ENCODE results near the gene BICRA. TPM values are rescaled to one million over a fixed set of nuclear protein-coding genes. Genes with fewer than 3 reads are reported as not detected.

BICRA gene
- total RNA-seq, 1 experiment from 2014 or later, result 14.4 TPM

- BruUV-seq (replicated peaks), result no TSS peak
- Histone ChIP-seq H3F3A (ENCODE audit: insufficient read depth, low read depth) (peaks cover 16% of the 10 kb centered on the region; the same call in 1 of the 2 replicates), H3K27me3 (ENCODE audit: insufficient read depth, low read depth) (no peaks in the 10 kb centered on the region), H3K79me2 (ENCODE audit: low read depth) (no peaks in the 10 kb centered on the region), H3K9me2 (ENCODE audit: insufficient read depth) (no peaks in the 10 kb centered on the region), H3K4me3 (no peak overlapping the region), H3K36me3 (ENCODE audit: low read depth) (no peaks in the 10 kb centered on the region), H4K20me1 (ENCODE audit: insufficient read depth) (peaks cover 5% of the 10 kb centered on the region; the same call in 1 of the 2 replicates), H2AFZ (no peak overlapping the region), H3K4me2 (no peak overlapping the region), H3K9me3 (ENCODE audit: insufficient read depth, low read depth) (no peaks in the 10 kb centered on the region), H3K27ac (no peak overlapping the region), H3K4me1 (replicated peaks; ENCODE audit: insufficient read depth) (no peaks in the 10 kb centered on the region)
- ChIA-PET CTCF (no interaction called here), POLR2A (ENCODE audit: unreplicated experiment) (no interaction called here)
- DNase-seq, result no peak
- TF ChIP-seq CTCF (conservative IDR thresholded peaks at IDR 0.05), result no peak
- no peak for TF ChIP-seq EZH2 (IDR thresholded peaks at IDR 0.05; ENCODE audit: low read depth)
- intact Hi-C loops (cut with micrococcal nuclease; ENCODE audit: unreplicated experiment), result no loop called here
Measured at GRCh38 chr19:47694466-47695273, 85.7 kb downstream of the BICRA start.

GRCh38 chr19:47695533-47696262 is 86.8 kb downstream of the BICRA start:
- no peak overlapping the region for H2AFZ ChIP-seq
- peaks cover 5% of the 10 kb centered on the region; the same call in 1 of the 2 replicates for H4K20me1 ChIP-seq (ENCODE audit: insufficient read depth)
- no TSS peak for BruUV-seq (replicated peaks)
- H3K36me3 ChIP-seq (ENCODE audit: low read depth), result no peaks in the 10 kb centered on the region
- no peaks in the 10 kb centered on the region for H3K4me1 ChIP-seq (replicated peaks; ENCODE audit: insufficient read depth)
- no peaks in the 10 kb centered on the region for H3K9me2 ChIP-seq (ENCODE audit: insufficient read depth)
- no peak overlapping the region for H3K4me3 ChIP-seq
- H3K27ac ChIP-seq, result no peak overlapping the region
- no peak overlapping the region for H3K4me2 ChIP-seq
- H3K79me2 ChIP-seq (ENCODE audit: low read depth), result no peaks in the 10 kb centered on the region
- DNase-seq, result no peak
- ChIA-PET CTCF (interaction anchor here (0.5 kb wide), 1 partner anchor 142 kb away, joined by 8 read pairs; no protein-coding TSS in a partner anchor), POLR2A (ENCODE audit: unreplicated experiment) (interaction anchor here (0.6 kb wide), 1 partner anchor 148 kb away, joined by 3 read pairs; no protein-coding TSS in a partner anchor)
- no peaks in the 10 kb centered on the region for H3K27me3 ChIP-seq (ENCODE audit: insufficient read depth, low read depth)
- peaks cover 11% of the 10 kb centered on the region; the same call in 1 of the 2 replicates for H3F3A ChIP-seq (ENCODE audit: insufficient read depth, low read depth)
- no peak for TF ChIP-seq CTCF (conservative IDR thresholded peaks at IDR 0.05)
- TF ChIP-seq EZH2 (IDR thresholded peaks at IDR 0.05; ENCODE audit: low read depth), result no peak
- no peaks in the 10 kb centered on the region for H3K9me3 ChIP-seq (ENCODE audit: insufficient read depth, low read depth)
- intact Hi-C loops (cut with micrococcal nuclease; ENCODE audit: unreplicated experiment), result no loop called here

GRCh38 chr19:47696635-47697034 is 87.7 kb downstream of the BICRA start:
- no peaks in the 10 kb centered on the region for H3K4me1 ChIP-seq (replicated peaks; ENCODE audit: insufficient read depth)
- peaks cover 5% of the 10 kb centered on the region; the same call in 1 of the 2 replicates for H4K20me1 ChIP-seq (ENCODE audit: insufficient read depth)
- H3K9me2 ChIP-seq (ENCODE audit: insufficient read depth), result no peaks in the 10 kb centered on the region
- H3K79me2 ChIP-seq (ENCODE audit: low read depth), result no peaks in the 10 kb centered on the region
- intact Hi-C loops (cut with micrococcal nuclease; ENCODE audit: unreplicated experiment), result no loop called here
- POLR2A ChIA-PET (ENCODE audit: unreplicated experiment), result no interaction called here
- no peak for DNase-seq
- BruUV-seq (replicated peaks), result no TSS peak
- no peak overlapping the region for H3K4me3 ChIP-seq
- H3K27ac ChIP-seq, result no peak overlapping the region
- no peak overlapping the region for H2AFZ ChIP-seq
- H3K36me3 ChIP-seq (ENCODE audit: low read depth), result no peaks in the 10 kb centered on the region
- no peaks in the 10 kb centered on the region for H3K9me3 ChIP-seq (ENCODE audit: insufficient read depth, low read depth)
- CTCF ChIA-PET, result no interaction called here
- TF ChIP-seq EZH2 (IDR thresholded peaks at IDR 0.05; ENCODE audit: low read depth), result no peak
- no peak for TF ChIP-seq CTCF (conservative IDR thresholded peaks at IDR 0.05)
- no peaks in the 10 kb centered on the region for H3K27me3 ChIP-seq (ENCODE audit: insufficient read depth, low read depth)
- no peak overlapping the region for H3K4me2 ChIP-seq
- H3F3A ChIP-seq (ENCODE audit: insufficient read depth, low read depth), result peaks cover 11% of the 10 kb centered on the region; the same call in 1 of the 2 replicates
